ENCODE data around the gene LRRC8C. TPM values are rescaled to one million over a fixed set of nuclear protein-coding genes. Genes with fewer than 3 reads are reported as not detected.

LRRC8C gene
- total RNA-seq, 6 experiments from 2014 or later, result 0.53 to 2.0 (median 1.2) TPM

DNA sequence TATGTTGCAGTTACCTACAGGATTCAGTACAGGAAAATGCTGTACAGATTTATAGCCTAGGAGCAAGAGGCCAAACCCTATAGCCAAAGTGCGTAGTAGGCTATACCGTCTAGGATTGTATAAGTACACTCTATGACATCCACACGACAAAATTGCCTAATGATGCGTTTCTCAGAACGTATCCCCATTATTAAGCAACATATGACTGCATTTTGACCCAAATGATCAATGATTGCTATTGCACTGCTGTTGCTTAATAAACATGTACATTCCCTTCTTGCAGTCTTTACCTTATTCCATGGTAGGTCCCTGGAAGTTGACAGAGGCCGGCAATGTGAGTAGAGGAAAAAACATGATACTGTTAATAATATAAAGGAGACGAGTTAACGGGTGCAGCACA, 33.0 kb downstream of the LRRC8C start:
- DNase-seq (no peak), ATAC-seq (no peak)
- no peak for TF ChIP-seq POLR2A (IDR thresholded peaks at IDR 0.05)
- TF ChIP-seq, protein P1, sequence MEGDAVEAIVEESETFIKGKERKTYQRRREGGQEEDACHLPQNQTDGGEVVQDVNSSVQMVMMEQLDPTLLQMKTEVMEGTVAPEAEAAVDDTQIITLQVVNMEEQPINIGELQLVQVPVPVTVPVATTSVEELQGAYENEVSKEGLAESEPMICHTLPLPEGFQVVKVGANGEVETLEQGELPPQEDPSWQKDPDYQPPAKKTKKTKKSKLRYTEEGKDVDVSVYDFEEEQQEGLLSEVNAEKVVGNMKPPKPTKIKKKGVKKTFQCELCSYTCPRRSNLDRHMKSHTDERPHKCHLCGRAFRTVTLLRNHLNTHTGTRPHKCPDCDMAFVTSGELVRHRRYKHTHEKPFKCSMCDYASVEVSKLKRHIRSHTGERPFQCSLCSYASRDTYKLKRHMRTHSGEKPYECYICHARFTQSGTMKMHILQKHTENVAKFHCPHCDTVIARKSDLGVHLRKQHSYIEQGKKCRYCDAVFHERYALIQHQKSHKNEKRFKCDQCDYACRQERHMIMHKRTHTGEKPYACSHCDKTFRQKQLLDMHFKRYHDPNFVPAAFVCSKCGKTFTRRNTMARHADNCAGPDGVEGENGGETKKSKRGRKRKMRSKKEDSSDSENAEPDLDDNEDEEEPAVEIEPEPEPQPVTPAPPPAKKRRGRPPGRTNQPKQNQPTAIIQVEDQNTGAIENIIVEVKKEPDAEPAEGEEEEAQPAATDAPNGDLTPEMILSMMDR (IDR thresholded peaks at IDR 0.05), result no peak
- H3K4me1 ChIP-seq, result no peaks in the 10 kb centered on the region
- no peak overlapping the region for H3K27ac ChIP-seq
- H3K9me3 ChIP-seq, result no peaks in the 10 kb centered on the region
- WGBS (ENCODE audit: insufficient coverage, low coverage, low lambda C conversion rate, missing lambda C conversion rate), result 74% methylated on average over 8 of the region's 8 CpGs
- no peaks in the 10 kb centered on the region for H3K36me3 ChIP-seq
- H3K27me3 ChIP-seq, result no peaks in the 10 kb centered on the region
- intact Hi-C loops (cut with DNase I), result no loop called here
- no peak overlapping the region for H3K4me3 ChIP-seq

DNA sequence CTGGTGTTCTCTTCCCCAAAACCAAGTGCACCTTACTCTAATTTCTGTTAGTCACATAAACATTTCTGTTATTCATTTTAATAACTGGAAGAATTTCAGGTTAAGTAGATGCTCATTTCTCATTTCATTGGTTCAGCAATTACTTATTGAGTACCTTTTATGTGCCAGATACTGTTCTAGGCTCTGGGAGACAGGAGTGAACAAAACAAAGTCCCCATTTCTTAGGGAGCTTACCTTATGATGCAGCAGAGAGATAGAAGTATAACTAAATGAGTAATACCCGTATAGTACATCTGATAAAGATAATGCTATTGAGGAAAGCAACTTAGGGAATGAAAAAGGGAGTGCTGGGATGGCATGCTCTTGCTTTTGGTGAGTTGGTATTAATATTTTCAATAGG, 33.7 kb downstream of the LRRC8C start:
- 53% methylated on average over 1 of the region's 1 CpG for WGBS (ENCODE audit: insufficient coverage, low coverage, low lambda C conversion rate, missing lambda C conversion rate)
- no peaks in the 10 kb centered on the region for H3K27me3 ChIP-seq
- H3K9me3 ChIP-seq, result no peaks in the 10 kb centered on the region
- no peaks in the 10 kb centered on the region for H3K36me3 ChIP-seq
- no peak for DNase-seq
- intact Hi-C loops (cut with DNase I), result no loop called here
- no peak overlapping the region for H3K4me3 ChIP-seq
- no peak overlapping the region for H3K27ac ChIP-seq
- H3K4me1 ChIP-seq, result no peaks in the 10 kb centered on the region
- ATAC-seq, result no peak
- TF ChIP-seq, protein P1 (IDR thresholded peaks at IDR 0.05), result no peak
- TF ChIP-seq POLR2A (IDR thresholded peaks at IDR 0.05), result no peak

DNA sequence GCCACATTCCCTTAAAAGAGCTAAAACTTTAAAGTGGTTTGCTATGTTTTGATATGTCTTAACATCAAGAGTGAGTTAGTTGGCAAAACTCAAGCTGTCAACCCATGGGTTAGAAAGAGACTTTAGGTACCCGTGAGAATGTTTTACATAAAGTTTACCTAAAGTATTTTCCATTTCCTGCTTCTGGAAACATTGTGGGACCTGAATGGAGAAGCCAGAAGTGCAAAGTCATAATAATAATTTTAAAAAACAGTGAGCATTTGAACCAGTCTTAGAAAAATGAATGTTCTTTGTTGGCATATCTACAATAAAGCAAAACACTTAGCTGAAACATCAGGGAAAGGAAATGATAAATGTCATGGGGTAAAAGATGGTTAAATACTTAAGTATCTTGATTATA, 34.8 kb downstream of the LRRC8C start:
- H3K4me1 ChIP-seq, result no peaks in the 10 kb centered on the region
- 40% methylated on average over 1 of the region's 1 CpG for WGBS (ENCODE audit: insufficient coverage, low coverage, low lambda C conversion rate, missing lambda C conversion rate)
- H3K36me3 ChIP-seq, result no peaks in the 10 kb centered on the region
- intact Hi-C loops (cut with DNase I), result no loop called here
- no peaks in the 10 kb centered on the region for H3K27me3 ChIP-seq
- DNase-seq, result no peak
- no peak overlapping the region for H3K27ac ChIP-seq
- TF ChIP-seq, protein P1 (IDR thresholded peaks at IDR 0.05), result no peak
- TF ChIP-seq POLR2A (IDR thresholded peaks at IDR 0.05), result no peak
- H3K4me3 ChIP-seq, result no peak overlapping the region
- H3K9me3 ChIP-seq, result no peaks in the 10 kb centered on the region
- ATAC-seq, result no peak

DNA sequence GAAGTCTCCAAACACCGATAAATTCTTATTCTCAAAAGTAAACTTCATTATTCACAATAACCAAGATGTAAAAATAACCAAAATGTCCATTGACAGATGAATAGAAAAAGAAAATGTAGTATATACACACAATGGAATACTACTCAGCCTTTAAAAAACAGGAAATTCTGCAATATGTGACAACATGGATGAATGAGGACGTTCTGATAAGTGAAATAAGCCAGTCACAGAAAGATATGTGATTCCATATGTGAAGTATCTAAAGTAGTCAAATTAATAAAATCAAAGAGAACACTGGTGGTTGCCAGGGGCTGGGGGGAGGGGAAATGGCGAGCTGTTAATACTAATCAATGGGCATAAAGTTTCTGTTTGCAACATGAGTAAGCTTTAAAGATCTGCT, 36.0 kb downstream of the LRRC8C start:
- TF ChIP-seq, protein P1 (IDR thresholded peaks at IDR 0.05), result no peak
- no peak for TF ChIP-seq POLR2A (IDR thresholded peaks at IDR 0.05)
- DNase-seq (no peak), ATAC-seq (no peak)
- WGBS (ENCODE audit: insufficient coverage, low coverage, low lambda C conversion rate, missing lambda C conversion rate), result 62% methylated on average over 3 of the region's 3 CpGs
- no peak overlapping the region for H3K27ac ChIP-seq
- no peak overlapping the region for H3K4me3 ChIP-seq
- H3K27me3 ChIP-seq, result no peaks in the 10 kb centered on the region
- H3K9me3 ChIP-seq, result no peaks in the 10 kb centered on the region
- no peaks in the 10 kb centered on the region for H3K36me3 ChIP-seq
- intact Hi-C loops (cut with DNase I), result no loop called here
- H3K4me1 ChIP-seq, result no peaks in the 10 kb centered on the region

DNA sequence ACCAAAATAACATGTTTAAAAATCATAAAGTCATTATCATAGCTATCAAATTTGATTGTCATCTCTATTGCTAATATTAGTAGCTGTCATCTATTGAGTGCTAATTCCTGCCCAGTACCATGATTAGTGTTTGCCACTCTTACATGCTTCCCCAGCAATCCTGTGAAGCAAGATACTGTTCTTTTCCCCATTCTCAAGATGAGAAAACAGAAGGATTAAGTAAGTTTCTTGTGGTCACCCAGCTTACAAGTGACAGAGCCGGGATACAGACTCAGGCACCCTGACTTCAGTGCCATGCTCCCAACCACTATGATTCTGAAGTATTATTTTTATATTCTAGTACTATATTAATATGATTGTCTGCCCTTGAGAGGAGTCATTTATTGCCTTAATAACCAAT, 36.5 kb downstream of the LRRC8C start:
- no peak for DNase-seq
- intact Hi-C loops (cut with DNase I), result no loop called here
- 57% methylated on average over 1 of the region's 1 CpG for WGBS (ENCODE audit: insufficient coverage, low coverage, low lambda C conversion rate, missing lambda C conversion rate)
- H3K4me1 ChIP-seq, result no peaks in the 10 kb centered on the region
- H3K27ac ChIP-seq, result no peak overlapping the region
- no peaks in the 10 kb centered on the region for H3K27me3 ChIP-seq
- no peak for TF ChIP-seq POLR2A (IDR thresholded peaks at IDR 0.05)
- TF ChIP-seq, protein P1 (IDR thresholded peaks at IDR 0.05), result no peak
- H3K4me3 ChIP-seq, result no peak overlapping the region
- ATAC-seq, result peak in 1 of 4 donors; percentile 9
- no peaks in the 10 kb centered on the region for H3K9me3 ChIP-seq
- H3K36me3 ChIP-seq, result no peaks in the 10 kb centered on the region

All from right lobe of liver (tissue), 6 donors.